Hepatocyte (in vitro differentiated cells): ENCODE data around the gene FBXL17. TPM values are rescaled to one million over a fixed set of nuclear protein-coding genes. Genes with fewer than 3 reads are reported as not detected.
"Not testable (repeated sequence)": the region's sequence is repeated elsewhere in the genome, so short reads cannot be mapped to it uniquely, and the experiment has no call there.

ENCODE experiments used
- DNase-seq: peaks from one replicate; pipeline ENCODE4 v3.0.0-alpha.2; 2016; ENCODE audit warnings: low spot score
- H2AFZ ChIP-seq: fragments of 200-600 bp; sonication (generic); 2 replicates; pipeline ENCODE4 v1.6.0; 2016; ENCODE audit warnings: antibody characterized with exemption, mild to moderate bottlenecking
- H3K27ac ChIP-seq: fragments of 200-600 bp; sonication (generic); 2 replicates; pipeline ENCODE4 v1.5.1; 2016; ENCODE audit warnings: mild to moderate bottlenecking
- H3K27me3 ChIP-seq: fragments of 200-600 bp; sonication (generic); 2 replicates; pipeline ENCODE4 v1.6.1; 2016
- H3K36me3 ChIP-seq: fragments of 200-600 bp; sonication (generic); replicated peaks from 2 replicates; pipeline ENCODE4 v1.5.1; 2016; ENCODE audit warnings: low read depth; ENCODE audit not compliant: insufficient read depth
- H3K4me1 ChIP-seq: fragments of 200-600 bp; sonication (generic); 2 replicates; pipeline ENCODE4 v1.5.1; 2016; ENCODE audit warnings: mild to moderate bottlenecking, moderate library complexity; ENCODE audit not compliant: insufficient read depth
- H3K4me2 ChIP-seq: fragments of 200-600 bp; sonication (generic); 2 replicates; pipeline ENCODE4 v1.6.0; 2016
- H3K4me3 ChIP-seq: fragments of 200-600 bp; sonication (generic); 2 replicates; pipeline ENCODE4 v1.5.1; 2016; ENCODE audit warnings: mild to moderate bottlenecking
- H3K79me2 ChIP-seq: fragments of 200-600 bp; sonication (generic); 2 replicates; pipeline ENCODE4 v1.6.0; 2017; ENCODE audit warnings: mild to moderate bottlenecking
- H3K9me2 ChIP-seq: fragments of 200-600 bp; sonication (generic); replicated peaks from 2 replicates; pipeline ENCODE4 v1.6.0; 2017; ENCODE audit warnings: mild to moderate bottlenecking; ENCODE audit not compliant: insufficient read depth
- H3K9me3 ChIP-seq: fragments of 200-600 bp; sonication (generic); 2 replicates; pipeline ENCODE4 v1.5.1; 2016; ENCODE audit warnings: low read depth, mild to moderate bottlenecking
- H4K20me1 ChIP-seq: fragments of 200-600 bp; sonication (generic); 2 replicates; pipeline ENCODE4 v1.6.0; 2016; ENCODE audit warnings: mild to moderate bottlenecking; ENCODE audit not compliant: insufficient read depth, poor library complexity, severe bottlenecking
- CTCF ChIP-seq: fragments of 200-600 bp; sonication (generic); IDR thresholded peaks from 2 replicates; pipeline ENCODE4 v1.5.1; 2016; ENCODE audit warnings: antibody characterized with exemption, mild to moderate bottlenecking; ENCODE audit not compliant: poor library complexity
- EZH2 ChIP-seq: fragments of 200-600 bp; sonication (generic); IDR thresholded peaks from 2 replicates; pipeline ENCODE4 v1.6.1; 2016; ENCODE audit warnings: antibody characterized with exemption, mild to moderate bottlenecking, borderline replicate concordance
- EZH2phosphoT487 ChIP-seq: fragments of 200-600 bp; sonication (generic); IDR thresholded peaks from one replicate; pipeline ENCODE4 v1.6.1; 2018; ENCODE audit warnings: antibody characterized with exemption, mild to moderate bottlenecking, low read depth, moderate library complexity; ENCODE audit not compliant: unreplicated experiment, severe bottlenecking
- WGBS: methylation state at CpG from one replicate; pipeline ENCODE4 v1.1.6; 2016; ENCODE audit warnings: low lambda C conversion rate; ENCODE audit errors: missing lambda C conversion rate; 5-methylcytosine and 5-hydroxymethylcytosine counted together
- polyA plus RNA-seq: library from polyadenylated mRNA; unstranded; fragments of >200 nt; fragmentation: Nextera tagmentation; extraction: Ambion mirVana; gene quantifications from 2 replicates; pipeline ENCODE4 v1.2.1, GENCODE V29; 2016
- total RNA-seq: library from RNA; depleted of rRNA; stranded (reverse); fragments of >200 nt; gene quantifications from 2 replicates; pipeline ENCODE4 v1.2.3, GENCODE V29; 2014

The FBXL17 gene
- total and polyA plus RNA-seq, 2 experiments from 2014 or later = 12.5 to 18.2 TPM

GRCh38 chr5:108167174-108167573 is 214.7 kb downstream of the FBXL17 start:
- Histone ChIP-seq H3K36me3 (no peaks in the 10 kb centered on the region), H2AFZ (no peak overlapping the region), H3K4me1 (no peaks in the 10 kb centered on the region), H3K27ac (no peak overlapping the region), H3K9me2 (no peaks in the 10 kb centered on the region), H3K79me2 (no peaks in the 10 kb centered on the region), H3K4me3 (no peak overlapping the region), H4K20me1 (no peaks in the 10 kb centered on the region), H3K4me2 (no peak overlapping the region), H3K9me3 (no peaks in the 10 kb centered on the region), H3K27me3 (no peaks in the 10 kb centered on the region)
- DNase-seq = no peak
- WGBS = 95% methylated on average over 2 of the region's 2 CpGs
- TF ChIP-seq EZH2phosphoT487 = no peak
- TF ChIP-seq EZH2 = no peak
- no peak for TF ChIP-seq CTCF

GRCh38 chr5:108164574-108164973 is 217.3 kb downstream of the FBXL17 start:
- Histone ChIP-seq H3K4me1 (no peaks in the 10 kb centered on the region), H3K27ac (no peak overlapping the region), H4K20me1 (no peaks in the 10 kb centered on the region), H3K4me3 (no peak overlapping the region), H3K4me2 (no peak overlapping the region), H3K79me2 (no peaks in the 10 kb centered on the region), H3K9me3 (no peaks in the 10 kb centered on the region), H3K9me2 (no peaks in the 10 kb centered on the region), H3K36me3 (no peaks in the 10 kb centered on the region), H2AFZ (no peak overlapping the region), H3K27me3 (no peaks in the 10 kb centered on the region)
- TF ChIP-seq EZH2phosphoT487 (no peak), CTCF (no peak), EZH2 (no peak)
- WGBS = 95% methylated on average over 2 of the region's 2 CpGs
- DNase-seq = no peak

- H3K9me3 ChIP-seq, H3K27ac ChIP-seq, H4K20me1 ChIP-seq, H3K4me2 ChIP-seq, DNase-seq, H3K4me1 ChIP-seq, H3K36me3 ChIP-seq, H2AFZ ChIP-seq, H3K27me3 ChIP-seq, H3K79me2 ChIP-seq, H3K4me3 ChIP-seq, H3K9me2 ChIP-seq: not testable (repeated sequence)
- WGBS = 95% methylated on average over 1 of the region's 1 CpG
These were observed 229.0 kb downstream of the FBXL17 start for GRCh38 chr5:108152854-108153253.

GRCh38 chr5:108149369-108149768 is 232.5 kb downstream of the FBXL17 start:
- 94% methylated on average over 1 of the region's 1 CpG for whole genome bisulfite sequencing

More at GRCh38 chr5:108149369-108149768, 232.5 kb downstream of the FBXL17 start:
- H3K4me2 ChIP-seq = no peak overlapping the region
- H3K4me3 ChIP-seq = no peak overlapping the region
- no peaks in the 10 kb centered on the region for H3K9me3 ChIP-seq
- no peak for DNase-seq
- no peaks in the 10 kb centered on the region for H4K20me1 ChIP-seq
- H3K9me2 ChIP-seq = no peaks in the 10 kb centered on the region
- no peaks in the 10 kb centered on the region for H3K79me2 ChIP-seq
- H3K36me3 ChIP-seq = no peaks in the 10 kb centered on the region
- TF ChIP-seq EZH2 (no peak), CTCF (no peak), EZH2phosphoT487 (no peak)
- H3K27me3 ChIP-seq = no peaks in the 10 kb centered on the region
- H2AFZ ChIP-seq = no peak overlapping the region
- no peak overlapping the region for H3K27ac ChIP-seq
- H3K4me1 ChIP-seq = no peaks in the 10 kb centered on the region
